HG02798 (cell line): ENCODE data around the gene ARSD.
"Not testable (repeated sequence)": the region's sequence is repeated elsewhere in the genome, so short reads cannot be mapped to it uniquely, and the experiment has no call there.

Source experiments
- ATAC-seq: cut with Tn5 transposase; IDR thresholded peaks from one replicate; pipeline ENCODE4 v1.9.1; 2021; ENCODE audit warnings: mild to moderate bottlenecking; ENCODE audit not compliant: unreplicated experiment, poor library complexity

The ARSD gene

GRCh38 chrX:2933125-2933900 is 4.2 kb upstream of the ARSD start:
- ATAC-seq = no peak

- no peak for ATAC-seq
These were observed 2.5 kb upstream of the ARSD start for GRCh38 chrX:2931612-2932011.

GRCh38 chrX:2931155-2931554 is 2.0 kb upstream of the ARSD start:
- ATAC-seq = no peak

GRCh38 chrX:2928191-2928582 is 952 bp downstream of the ARSD start:
- ATAC-seq = no peak

- no peak for ATAC-seq
These were observed 2.4 kb downstream of the ARSD start for GRCh38 chrX:2926664-2927275.

- not testable (repeated sequence) for ATAC-seq
These were observed 2.9 kb downstream of the ARSD start for GRCh38 chrX:2926255-2926654.

- no peak for ATAC-seq
These were observed 5.0 kb downstream of the ARSD start for GRCh38 chrX:2924151-2924550.

GRCh38 chrX:2921750-2922149 is 7.4 kb downstream of the ARSD start:
- no peak for ATAC-seq

GRCh38 chrX:2921193-2921592 is 7.9 kb downstream of the ARSD start:
- ATAC-seq = no peak

GRCh38 chrX:2917767-2918166 is 11.4 kb downstream of the ARSD start:
- no peak for ATAC-seq

- no peak for ATAC-seq
These were observed 16.0 kb downstream of the ARSD start for GRCh38 chrX:2913118-2913517.

GRCh38 chrX:2910109-2910508 is 19.0 kb downstream of the ARSD start:
- ATAC-seq = no peak

GRCh38 chrX:2908125-2908685 is 20.9 kb downstream of the ARSD start:
- no peak for ATAC-seq

- no peak for ATAC-seq
These were observed 21.8 kb downstream of the ARSD start for GRCh38 chrX:2907295-2907694.

GRCh38 chrX:2903366-2903765 is 25.8 kb downstream of the ARSD start:
- ATAC-seq = no peak

GRCh38 chrX:2902841-2903240 is 26.3 kb downstream of the ARSD start:
- no peak for ATAC-seq

- ATAC-seq = no peak
These were observed 27.6 kb downstream of the ARSD start for GRCh38 chrX:2901367-2902036.

GRCh38 chrX:2898846-2899512 is 30.2 kb downstream of the ARSD start:
- no peak for ATAC-seq

- ATAC-seq = not testable (repeated sequence)
These were observed 31.2 kb downstream of the ARSD start for GRCh38 chrX:2897690-2898623.

GRCh38 chrX:2897311-2897689 is 31.8 kb downstream of the ARSD start:
- ATAC-seq = no peak
